Inflammatory macrophage treated with lipopolysaccharide for 4 hours (primary cell): ENCODE data around the gene RNF25.

Experiments used
- DNase-seq: peaks from one replicate; pipeline ENCODE4 v3.0.0-alpha.2; 2020

Gene RNF25

DNA sequence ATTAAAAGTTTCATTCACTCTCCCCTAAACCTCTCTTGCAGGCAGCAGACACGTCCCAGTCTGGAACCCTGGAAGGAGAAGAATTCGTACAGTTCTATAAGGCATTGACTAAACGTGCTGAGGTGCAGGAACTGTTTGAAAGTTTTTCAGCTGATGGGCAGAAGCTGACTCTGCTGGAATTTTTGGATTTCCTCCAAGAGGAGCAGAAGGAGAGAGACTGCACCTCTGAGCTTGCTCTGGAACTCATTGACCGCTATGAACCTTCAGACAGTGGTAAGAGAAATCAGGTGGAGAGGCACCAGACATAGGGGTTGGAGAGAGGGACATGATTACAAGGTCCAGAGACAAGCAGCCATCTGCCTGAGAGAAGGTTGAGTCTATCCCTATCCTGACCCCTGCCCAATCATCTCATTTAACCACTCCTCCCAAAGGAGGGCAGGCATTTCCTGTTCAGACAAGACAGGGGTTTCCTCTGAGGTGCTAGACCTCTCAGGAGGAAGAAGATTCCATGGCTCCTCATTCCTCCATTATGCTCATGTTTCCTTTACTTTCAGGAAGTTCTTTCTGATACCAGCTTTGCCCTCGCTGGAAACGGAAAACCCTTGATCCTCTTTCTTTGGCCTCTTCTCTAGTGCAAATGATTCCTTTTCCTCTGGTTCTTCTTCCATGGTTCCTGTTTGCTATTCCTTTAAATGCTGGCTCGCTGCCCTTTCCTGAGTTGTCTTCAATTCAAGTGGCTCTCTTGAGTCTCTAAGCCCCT is 49.0 kb downstream of the RNF25 start:
- peak; percentile 8 for DNase-seq

DNA sequence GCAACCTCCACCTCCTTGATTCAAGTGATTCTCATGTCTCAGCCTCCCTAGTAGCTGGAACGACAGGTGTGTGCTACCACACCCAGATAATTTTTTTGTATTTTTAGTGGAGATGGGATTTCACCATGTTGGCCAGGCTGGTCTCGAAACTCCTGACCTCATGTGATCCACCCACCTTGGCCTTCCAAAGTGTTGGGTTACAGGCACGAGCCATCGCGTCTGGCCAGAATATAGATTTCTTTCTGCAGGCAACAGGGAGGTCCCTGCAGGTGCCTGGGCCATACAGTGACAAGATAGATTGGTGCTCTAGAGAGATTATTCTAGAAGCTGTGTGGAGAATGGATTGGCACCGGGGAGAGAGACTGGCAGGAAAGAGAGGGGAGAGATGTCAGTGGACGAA is 50.8 kb downstream of the RNF25 start:
- DNase-seq, result no peak

DNA sequence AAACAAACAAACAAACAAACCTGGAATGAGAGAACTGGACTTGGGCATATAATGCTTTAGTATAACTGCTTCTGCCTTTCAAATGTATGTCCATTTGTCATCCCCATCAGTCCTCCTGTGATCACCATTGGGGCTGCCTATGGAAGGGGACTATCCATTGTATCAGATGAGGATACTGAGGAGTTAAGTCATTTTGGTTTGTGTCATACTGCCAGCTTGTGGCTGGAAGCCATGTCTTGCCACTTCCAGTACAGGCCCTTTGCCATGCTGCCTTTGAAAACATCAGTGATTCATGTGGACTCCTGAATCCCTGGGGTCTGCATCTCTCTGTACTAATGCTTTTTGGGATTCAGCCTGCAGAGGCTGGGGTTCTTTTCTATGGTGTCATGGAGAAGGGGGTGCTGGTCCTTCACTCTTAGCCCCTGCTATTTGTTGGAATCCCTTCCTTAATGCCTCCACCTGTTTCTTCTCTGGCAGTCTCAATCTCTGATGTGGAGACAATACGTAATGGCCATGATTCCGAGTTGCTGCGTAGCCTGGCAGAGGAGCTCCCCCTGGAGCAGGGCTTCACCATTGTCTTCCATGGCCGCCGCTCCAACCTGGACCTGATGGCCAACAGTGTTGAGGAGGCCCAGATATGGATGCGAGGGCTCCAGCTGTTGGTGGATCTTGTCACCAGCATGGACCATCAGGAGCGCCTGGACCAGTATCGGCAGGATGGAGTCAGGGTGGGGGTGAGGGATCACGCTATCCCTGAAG is 53.5 kb downstream of the RNF25 start:
- DNase-seq, result no peak

DNA sequence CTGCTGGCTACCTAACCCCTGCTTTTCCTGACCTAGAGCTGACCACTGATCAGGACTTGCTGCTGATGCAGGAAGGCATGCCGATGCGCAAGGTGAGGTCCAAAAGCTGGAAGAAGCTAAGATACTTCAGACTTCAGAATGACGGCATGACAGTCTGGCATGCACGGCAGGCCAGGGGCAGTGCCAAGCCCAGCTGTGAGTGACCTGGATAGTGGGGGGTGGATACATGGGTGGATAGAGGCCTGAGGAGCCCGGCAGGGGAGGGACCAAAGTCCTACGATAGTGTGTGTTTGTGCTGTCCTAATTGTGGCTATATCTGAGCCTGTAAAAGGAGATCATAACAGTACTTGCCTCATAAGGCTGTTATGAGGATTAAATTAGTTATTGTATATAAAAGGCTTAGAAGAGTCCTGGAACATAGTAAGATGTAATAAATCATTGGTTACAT is 55.9 kb downstream of the RNF25 start:
- no peak for DNase-seq
